Measurements from ENCODE around the gene LENEP.
A peak's percentile ranks its signal among the peaks of the same experiment; 100 is the strongest.
"Not testable (repeated sequence)": the region's sequence is repeated elsewhere in the genome, so short reads cannot be mapped to it uniquely, and the experiment has no call there.

Gene LENEP

DNA sequence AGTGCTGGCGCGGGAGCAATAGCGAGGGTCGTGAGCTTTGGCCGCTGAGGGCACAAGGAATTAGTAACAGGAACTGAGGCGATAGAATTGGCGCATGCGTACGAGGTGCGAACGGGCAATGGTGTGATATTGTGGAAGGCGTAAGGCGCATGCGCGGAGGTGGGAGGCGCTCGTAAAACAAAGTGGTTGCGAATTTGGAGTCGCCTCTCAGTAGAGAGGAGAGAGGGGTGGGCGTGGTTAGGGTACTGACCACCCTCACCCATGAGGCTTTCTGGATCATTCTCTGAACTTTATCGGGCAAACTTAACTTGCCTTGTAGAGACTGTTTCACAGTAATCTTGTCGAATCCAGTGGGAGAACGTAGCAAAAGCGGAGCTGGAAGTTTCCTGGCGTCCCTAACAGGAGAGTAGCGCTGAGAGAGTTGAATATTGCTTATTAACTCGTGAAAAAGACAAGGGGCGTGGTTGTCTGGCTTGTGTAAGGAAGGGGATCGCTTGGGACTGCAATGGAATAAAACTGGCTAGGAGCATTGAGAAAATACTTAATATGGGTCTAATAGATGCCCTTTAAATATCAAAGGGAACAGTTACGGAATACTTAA is 18.5 kb upstream of the LENEP start:
- DNase-seq (ENCODE audit: low read depth in 2 of 2): peak; percentile 88 to 89

DNA sequence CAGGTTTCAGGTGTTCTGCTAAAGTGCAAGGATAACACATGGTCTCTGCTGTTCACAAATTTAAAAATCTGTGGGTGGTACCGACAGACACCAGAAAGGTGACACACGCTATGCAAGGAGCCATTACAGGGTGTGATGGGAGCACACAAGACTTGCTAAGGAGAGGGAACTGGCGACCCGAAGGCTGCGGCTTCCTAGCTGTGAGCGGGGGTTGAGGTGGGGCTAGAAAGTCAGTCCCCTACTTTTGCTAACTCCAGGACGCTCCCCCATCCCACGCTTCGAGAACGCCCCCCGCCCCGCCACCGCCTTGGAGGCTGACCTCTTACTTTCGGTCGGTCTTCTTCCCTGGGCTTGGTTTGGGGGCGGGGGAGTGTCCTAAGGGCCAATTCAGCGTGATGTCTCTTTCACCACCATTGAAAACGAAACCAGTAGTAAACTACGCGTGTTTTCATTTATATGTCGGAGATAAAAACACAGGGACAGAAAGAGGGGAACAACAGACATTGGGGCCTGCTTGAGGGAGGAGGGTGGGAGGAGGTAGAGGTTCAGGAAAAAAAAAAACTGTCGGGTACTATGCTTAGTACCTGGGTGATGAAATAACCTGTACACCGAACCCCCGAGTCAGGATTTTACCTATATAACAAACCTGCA is 17.9 kb upstream of the LENEP start:
- DNase-seq (ENCODE audit: low read depth in 2 of 2): no peak

DNA sequence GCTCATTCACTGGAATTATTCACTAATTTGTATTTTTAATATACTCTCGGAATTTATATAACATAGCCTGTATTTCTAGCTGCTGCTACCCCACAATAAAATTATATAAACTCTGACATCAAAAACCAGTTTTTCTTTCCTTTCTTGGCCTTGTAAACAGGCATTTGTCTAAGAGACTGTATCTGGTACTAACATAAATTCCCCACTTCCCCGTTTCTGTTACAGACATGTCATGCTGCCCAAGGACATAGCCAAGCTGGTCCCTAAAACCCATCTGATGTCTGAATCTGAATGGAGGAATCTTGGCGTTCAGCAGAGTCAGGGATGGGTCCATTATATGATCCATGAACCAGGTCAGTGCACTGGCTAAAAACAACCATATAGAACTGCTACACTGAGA is 15.6 kb upstream of the LENEP start:
- DNase-seq (ENCODE audit: low read depth in 2 of 2): not testable (repeated sequence)

DNA sequence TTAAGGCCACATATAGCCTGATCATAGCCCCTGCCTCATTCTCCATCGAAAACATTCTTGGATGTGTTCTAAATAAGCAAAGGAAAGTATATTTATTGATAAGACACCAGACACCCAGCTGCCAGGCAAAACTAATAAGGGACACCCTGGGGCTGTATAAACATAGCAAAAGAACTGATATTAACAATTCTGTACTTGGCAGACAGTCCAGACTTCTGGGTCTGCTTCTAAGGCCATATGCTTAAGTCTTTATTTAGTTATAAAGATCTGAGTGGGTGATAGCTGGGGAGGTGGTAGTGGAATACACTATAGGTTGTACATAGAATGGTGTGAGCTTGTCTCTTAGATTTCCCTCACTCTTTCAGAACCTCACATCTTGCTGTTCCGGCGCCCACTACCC is 15.0 kb upstream of the LENEP start:
- DNase-seq (ENCODE audit: low read depth in 2 of 2): no peak

DNA sequence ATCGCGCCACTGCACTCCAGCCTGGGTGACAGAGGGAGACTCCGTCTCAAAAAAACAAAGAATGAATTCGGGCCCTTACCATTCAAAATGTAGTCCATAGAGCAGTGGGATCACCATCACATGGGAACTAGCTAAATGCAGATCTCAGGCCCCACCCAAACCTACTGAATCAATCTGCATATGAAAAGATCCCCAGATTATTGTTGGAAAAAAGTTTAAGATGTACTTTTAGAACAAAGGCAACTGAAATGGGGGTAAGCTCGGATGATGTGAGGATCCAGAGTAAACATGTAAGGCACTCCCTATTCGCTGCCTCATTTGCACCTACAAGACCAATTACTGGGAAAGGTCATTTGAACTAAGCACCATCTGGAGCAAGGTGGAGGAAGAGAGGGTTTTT is 11.0 kb upstream of the LENEP start:
- no peak for DNase-seq (ENCODE audit: low read depth in 2 of 2)

DNA sequence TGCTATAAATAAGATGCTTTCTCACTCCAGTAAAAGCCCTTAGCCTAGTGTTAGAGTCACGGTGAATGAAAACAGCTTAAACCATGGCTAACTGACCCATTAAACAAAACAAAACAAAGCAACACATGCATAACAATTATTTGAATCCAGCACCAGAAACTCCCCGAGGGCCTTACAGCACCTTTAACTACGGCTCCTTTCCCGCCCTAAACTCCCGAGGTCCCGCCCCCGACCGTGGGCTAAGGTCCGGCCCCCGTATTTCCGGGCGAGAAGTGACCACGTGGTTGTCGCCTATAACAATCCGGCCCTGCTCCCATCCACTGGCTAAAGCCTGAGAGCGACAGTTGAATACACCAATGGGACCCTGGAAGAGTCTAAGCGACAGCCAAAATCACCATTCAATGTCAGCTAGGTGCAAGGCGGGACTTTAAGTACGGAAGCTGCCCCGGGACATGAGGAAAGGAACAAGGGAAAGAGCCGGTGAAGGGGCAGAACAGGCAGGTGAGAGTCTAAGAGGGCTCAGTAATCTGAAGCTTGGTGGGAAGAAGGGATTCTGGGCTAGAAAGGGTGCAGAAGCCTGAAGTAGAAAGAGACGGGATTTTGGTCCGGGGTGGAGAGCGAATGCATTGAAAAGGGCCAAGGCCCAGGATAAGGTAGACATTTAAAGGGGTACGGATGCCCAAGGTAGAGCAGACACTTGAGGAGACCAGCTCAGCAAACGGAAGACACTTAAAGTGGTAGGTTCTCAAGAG is 10.3 kb upstream of the LENEP start, which contains the start of gene FLAD1:
Gene FLAD1, plus strand, starts transcription at position 448 of the 752 bp plus-strand sequence. CDS start 351 bp downstream, outside the sequence.
- peak; percentile 100 for DNase-seq (ENCODE audit: low read depth in 2 of 2)

DNA sequence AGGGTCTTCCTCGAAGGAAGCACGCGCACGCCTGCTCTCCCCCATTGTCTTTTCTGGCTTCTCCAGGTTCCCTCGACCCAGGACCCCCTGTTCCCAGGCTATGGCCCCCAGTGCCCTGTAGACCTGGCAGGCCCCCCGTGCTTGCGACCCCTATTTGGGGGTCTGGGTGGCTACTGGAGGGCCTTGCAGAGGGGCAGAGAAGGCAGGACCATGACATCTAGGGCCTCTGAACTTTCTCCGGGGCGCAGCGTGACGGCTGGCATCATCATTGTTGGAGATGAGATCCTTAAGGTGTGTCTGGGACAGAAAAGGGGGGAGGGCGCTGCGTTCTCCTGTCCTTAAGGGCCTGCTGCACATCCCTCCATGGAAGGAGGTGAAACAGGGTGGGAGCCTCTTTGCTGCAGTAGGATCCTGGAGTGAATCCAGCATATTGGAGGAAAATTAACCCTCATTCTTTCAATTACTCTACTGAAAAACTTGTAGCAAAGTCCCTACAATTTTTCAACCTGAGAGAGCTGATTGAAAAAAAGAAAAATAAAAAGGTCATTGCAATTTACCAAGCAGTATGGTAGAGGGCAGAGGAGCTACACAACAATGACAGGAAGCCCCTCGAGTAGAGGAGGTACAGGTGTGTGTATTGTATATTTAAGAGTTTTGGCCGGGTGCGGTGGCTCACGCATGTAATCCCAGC is 9.5 kb upstream of the LENEP start:
- no peak for DNase-seq (ENCODE audit: low read depth in 2 of 2)

DNA sequence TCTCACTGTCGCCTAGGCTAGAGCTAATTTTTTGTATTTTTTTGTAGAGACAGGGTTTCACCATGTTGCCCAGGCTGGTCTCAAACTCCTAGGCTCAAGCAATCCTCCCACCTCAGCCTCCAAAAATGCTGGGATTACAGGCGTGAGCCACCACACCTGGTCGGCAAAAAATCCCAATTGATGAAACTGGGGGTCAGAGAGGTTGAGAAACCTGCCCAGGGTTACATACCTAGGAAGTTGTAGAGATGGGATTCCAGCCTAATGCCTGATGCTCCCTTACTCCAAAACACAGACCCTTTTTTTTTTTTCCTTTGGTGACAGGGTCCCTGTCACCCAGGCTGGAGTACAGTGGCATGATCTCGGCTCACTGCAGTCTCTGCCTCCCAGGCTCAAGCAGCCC is 6.7 kb upstream of the LENEP start:
- DNase-seq (ENCODE audit: low read depth in 2 of 2): not testable (repeated sequence)

DNA sequence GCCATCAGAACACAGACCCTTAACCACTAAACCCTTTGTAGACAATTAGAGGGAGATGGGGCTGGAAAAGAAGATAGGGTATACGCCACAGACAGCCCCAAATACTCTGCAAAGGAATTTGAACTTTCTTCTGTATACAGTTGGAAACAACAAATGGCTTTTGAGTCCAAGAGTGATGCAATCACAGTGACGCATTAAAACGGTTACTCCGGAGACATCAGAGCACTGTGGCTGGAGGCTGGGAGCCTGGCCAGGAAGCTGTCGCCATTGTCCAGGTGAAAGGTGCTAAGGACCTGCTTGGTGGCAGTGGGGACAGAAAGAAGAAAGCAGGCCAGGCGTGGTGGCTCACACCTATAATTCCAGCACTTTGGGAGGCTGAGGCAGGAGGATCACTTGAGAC is 6.1 kb upstream of the LENEP start:
- no peak for DNase-seq (ENCODE audit: low read depth in 2 of 2)

DNA sequence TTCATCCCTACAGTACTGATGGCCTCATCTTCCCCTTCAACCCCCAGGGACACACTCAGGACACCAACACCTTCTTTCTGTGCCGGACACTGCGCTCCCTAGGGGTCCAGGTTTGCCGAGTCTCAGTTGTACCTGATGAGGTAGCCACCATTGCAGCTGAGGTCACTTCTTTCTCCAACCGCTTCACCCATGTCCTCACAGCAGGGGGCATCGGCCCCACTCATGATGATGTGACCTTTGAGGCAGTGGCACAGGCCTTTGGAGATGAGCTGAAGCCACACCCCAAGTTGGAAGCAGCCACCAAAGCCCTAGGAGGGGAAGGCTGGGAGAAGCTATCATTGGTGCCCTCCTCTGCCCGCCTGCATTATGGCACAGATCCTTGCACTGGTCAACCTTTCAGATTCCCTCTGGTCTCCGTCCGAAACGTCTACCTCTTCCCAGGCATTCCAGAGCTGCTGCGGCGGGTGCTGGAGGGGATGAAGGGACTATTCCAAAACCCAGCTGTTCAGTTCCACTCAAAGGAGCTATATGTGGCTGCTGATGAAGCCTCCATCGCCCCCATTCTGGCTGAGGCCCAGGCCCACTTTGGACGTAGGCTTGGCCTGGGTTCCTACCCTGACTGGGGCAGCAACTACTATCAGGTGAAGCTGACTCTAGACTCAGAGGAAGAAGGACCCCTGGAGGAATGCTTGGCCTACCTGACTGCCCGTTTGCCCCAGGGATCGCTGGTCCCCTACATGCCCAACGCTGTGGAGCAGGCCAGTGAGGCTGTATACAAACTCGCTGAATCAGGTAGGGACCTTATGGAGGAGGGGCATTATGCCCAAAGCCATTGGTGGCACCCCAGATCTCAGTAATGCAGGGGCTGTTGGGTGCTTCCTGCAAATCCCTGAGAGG is 5.1 kb upstream of the LENEP start:
- no peak for DNase-seq (ENCODE audit: low read depth in 2 of 2)

DNA sequence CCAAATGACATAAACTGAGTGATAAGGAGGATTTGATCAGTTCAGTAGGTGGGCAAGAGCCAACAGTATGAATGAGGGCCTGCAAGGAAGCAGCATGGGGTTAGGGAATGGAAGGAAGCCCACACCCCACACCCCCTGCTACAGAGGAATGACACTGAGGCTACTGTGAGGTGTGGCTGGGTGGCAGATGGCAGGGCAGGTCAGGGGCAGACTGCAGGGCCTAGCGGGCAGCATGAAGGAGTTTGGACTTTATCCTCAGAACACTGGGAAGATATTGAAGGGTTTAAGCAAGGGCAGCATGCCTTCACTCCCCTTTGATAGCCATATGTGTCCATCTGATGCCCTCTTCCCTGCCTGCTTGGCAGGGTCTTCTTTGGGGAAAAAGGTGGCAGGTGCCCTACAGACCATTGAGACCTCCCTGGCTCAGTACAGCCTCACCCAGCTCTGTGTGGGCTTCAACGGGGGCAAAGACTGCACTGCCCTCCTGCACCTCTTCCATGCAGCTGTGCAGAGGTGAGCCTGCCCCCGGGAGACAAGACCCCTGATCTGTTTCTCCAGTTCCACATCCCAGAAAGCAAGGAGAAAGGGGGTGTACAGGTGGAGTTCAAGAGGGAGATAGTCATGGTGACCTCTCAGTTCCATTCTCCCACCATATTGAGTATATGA is 4.1 kb upstream of the LENEP start:
- DNase-seq (ENCODE audit: low read depth in 2 of 2): no peak

DNA sequence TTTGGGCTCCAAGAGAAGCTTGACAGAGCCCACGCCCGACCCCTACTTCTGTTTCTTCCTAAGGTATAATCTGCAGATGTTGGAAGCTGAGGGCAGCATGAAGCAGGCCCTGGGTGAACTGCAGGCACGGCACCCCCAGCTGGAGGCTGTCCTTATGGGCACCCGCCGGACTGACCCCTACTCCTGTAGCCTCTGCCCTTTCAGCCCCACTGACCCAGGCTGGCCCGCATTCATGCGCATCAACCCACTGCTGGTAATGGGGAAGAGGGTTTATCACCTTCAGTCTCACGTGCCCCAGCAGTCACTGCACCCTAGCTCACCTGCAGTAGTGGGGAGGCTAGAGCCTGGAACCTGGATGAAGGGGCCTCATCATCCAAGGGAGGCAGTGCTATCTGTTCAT is 3.1 kb upstream of the LENEP start:
- no peak for DNase-seq (ENCODE audit: low read depth in 2 of 2)

DNA sequence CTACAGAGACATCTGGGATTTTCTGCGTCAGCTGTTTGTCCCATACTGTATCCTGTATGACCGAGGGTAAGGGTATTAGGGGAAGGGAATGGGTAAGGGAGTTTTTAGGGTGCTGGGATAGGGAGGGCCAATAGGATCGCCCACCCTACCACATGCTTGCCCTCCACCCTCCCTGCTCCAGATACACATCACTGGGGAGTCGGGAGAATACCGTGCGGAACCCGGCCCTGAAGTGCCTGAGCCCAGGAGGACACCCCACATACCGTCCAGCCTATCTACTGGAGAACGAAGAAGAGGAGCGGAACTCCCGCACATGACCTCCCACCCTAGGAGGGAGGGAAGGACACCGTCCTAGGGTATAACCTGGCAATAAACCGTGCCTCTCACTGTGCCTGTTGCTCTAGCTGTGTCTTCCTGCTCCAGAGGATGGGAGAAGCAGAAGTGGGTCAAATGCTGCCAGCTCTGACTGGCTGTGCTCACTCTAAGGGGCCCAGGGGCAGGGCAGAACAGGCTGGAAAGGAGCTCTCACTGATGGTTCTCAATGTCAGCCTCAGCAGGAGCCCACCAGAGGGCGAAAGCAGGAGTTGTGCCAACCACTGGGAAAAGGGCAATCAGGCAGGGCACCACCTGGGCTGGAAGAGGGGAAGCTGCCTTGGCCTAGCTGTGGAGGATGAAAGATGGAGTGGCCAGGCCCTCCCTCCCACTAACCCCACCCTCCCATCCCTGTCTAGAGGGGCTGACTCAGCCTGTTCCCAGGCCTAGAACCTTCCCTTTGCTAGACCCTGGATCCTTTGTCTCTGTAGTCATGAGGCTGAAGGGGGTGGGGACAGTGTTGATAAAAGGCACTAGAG is 440 bp upstream of the LENEP start:
- no peak for DNase-seq (ENCODE audit: low read depth in 2 of 2)

DNA sequence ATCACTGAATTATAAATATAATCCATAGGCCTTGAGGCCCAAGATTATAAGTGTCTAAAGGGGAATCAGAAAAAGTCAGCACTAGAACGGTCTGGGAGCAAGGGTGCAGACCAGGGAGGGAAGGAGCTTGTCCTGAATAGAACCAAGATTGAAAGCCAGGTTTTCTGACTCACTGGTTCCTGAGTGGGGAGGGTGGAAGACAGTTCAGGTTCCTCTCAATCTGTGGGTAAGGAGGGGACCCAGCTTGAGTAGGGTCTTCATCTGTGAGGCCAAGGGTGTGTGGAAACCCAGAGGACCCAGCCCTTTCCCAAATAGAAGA is 842 bp downstream of the LENEP start:
- no peak for DNase-seq (ENCODE audit: low read depth in 2 of 2)

DNA sequence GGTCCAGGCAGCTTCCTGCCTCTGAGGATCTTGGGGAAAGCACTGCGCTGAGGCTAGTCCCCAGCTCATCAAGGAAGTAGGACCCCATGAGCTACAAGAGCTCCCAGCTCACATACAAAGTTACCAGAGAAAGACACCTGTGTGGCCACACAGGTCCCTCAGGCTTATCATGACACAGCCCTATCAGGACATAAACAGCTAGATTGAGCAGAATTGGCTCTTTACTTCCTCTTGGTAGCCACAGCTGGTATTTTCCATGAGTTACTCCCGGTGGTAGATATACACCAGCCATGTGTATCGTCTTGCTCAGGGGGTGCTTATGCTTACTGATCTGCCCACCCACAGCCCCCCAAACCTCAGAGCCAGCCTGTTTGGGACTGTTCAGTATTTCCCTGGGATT is 1.2 kb downstream of the LENEP start:
- no peak for DNase-seq (ENCODE audit: low read depth in 2 of 2)

DNA sequence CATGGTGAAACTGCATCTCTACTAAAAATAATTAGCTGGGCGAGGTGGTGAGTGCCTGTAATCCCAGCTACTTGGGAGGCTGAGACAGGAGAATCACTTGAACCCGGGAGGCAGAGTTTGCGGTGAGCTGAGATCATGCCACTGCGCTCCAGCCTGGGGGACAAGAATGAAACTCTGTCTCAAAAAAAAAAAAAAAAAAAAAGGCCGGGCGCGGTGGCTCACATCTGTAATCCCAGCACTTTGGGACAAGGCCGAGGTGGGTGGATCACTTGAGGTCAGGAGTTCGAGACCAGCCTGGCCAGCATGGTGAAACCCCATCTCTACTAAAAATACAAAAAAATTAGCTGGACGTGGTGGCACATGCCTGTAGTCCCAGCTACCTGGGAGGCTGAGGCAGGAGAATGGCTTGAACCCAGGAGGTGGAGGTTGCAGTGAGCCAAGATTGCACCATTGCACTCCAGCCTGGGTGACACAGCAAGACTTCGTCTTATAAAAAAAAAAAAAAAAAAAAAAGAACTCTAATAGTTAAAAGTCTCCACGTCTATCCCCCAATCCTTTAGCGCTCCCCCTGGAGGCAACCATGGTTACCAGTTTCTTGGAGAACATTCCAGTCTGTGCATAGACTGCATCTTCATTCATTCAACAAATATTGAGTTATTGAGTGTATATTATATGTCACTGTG is 2.1 kb downstream of the LENEP start:
- peak; percentile 56 to 62 for DNase-seq (ENCODE audit: low read depth in 2 of 2)

DNA sequence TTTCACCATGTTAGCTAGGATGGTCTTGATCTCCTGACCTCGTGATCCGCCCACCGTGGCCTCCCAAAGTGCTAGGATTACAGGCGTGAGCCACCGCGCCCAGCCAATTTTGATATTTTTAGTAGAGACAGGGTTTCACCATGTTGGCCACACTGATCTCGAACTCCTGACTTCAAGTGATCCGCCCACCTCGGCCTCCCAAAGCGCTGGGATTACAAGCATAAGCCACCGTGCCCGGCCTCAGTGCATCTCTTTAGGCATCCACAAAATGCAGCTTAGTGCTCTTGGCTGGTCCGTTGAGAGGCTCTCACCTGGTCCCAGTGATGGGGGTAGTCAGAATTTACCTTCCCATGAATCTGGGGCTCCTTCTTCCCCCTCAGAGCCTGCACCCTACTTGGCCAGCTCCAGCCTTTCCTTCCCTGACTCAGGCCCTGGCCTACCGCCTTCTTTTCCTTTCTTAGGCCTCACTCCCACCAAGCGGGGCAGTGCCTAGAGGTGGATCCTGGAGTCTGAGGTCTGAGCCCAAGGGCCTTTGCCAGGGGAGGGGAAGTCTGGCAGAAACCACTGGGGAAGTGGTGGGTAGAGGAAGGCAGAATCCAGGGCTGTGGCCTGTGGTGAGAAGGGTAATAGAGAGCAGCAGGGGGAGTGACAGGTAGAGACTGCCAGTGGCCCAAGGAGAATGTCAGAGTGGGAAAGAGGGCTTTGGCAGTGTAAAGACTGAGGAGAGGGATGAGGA is 3.7 kb downstream of the LENEP start:
- DNase-seq (ENCODE audit: low read depth in 2 of 2): no peak

DNA sequence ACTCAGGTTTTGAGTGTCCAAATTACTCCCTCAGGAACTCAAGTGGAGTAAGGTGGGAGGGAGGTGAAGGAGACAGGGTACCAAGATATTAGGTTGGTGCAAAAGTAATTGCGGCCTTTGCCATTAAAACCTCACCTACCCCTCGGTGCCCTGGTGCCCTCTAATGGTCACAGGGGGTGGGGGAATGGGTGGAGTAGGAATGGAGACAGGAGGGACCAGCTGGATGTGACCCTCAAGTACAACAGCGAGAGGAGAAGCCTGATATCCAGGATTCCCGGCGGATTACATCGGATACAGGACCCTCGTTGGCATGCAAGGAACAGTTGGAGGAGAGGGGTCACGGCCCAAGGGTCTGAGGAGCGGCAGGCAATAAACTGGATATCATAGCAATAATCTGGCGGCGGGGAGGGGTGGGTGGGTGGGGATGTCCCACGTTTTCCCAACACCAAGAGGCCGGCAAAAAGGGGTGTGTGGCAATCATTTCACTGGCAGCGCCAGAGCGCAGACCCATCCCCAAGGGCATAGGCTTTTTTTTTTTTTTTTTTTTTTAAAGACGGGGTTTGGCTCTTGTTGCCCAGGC is 4.9 kb downstream of the LENEP start:
- DNase-seq (ENCODE audit: low read depth in 2 of 2): no peak

Data from fibroblast of skin of left biceps (primary cell).